Keratinocyte (primary cell): ENCODE data around the gene ZNF610. TPM values are rescaled to one million over a fixed set of nuclear protein-coding genes. Genes with fewer than 3 reads are reported as not detected.
A peak's percentile ranks its signal among the peaks of the same experiment; 100 is the strongest.

ENCODE experiments used
- DNase-seq: peaks from one replicate; pipeline ENCODE4 v3.0.0-alpha.2; 2011; ENCODE audit warnings: low read depth, missing footprints, low spot score
- FAIRE-seq: peaks from 2 replicates; lab custom pipeline; 2011; peaks lifted over from hg19 to GRCh38; lab: Jason Lieb, UNC
- H2AFZ ChIP-seq: 2 replicates; pipeline ENCODE4 v1.6.0; 2012; ENCODE audit warnings: low read length, control low read depth, inconsistent platforms; ENCODE audit not compliant: control insufficient read depth
- H3K27ac ChIP-seq: 2 replicates; pipeline ENCODE4 v1.5.1; 2011; ENCODE audit warnings: low read length; ENCODE audit not compliant: control insufficient read depth, insufficient read depth
- H3K27me3 ChIP-seq: 3 replicates; pipeline ENCODE4 v1.6.0; 2011; ENCODE audit warnings: low read length; ENCODE audit not compliant: control insufficient read depth, insufficient read depth; ENCODE audit errors: extremely low read depth
- H3K36me3 ChIP-seq, 2 experiments: 2 replicates in 1 of 2; 3 replicates in 1 of 2; pipeline ENCODE4 v1.5.1; 2011; ENCODE audit warnings: low read length in 2 of 2, mild to moderate bottlenecking in 1 of 2; ENCODE audit not compliant: control insufficient read depth in 2 of 2, insufficient read depth in 2 of 2; ENCODE audit errors: extremely low read depth in 1 of 2
- H3K4me1 ChIP-seq: 3 replicates; pipeline ENCODE4 v1.5.1; 2011; ENCODE audit warnings: low read length; ENCODE audit not compliant: control insufficient read depth, insufficient read depth; ENCODE audit errors: extremely low read depth
- H3K4me2 ChIP-seq: 3 replicates; pipeline ENCODE4 v1.6.0; 2011; ENCODE audit warnings: low read depth, low read length; ENCODE audit not compliant: control insufficient read depth, insufficient read depth; ENCODE audit errors: extremely low read depth
- H3K4me3 ChIP-seq, 3 experiments: fragments of 200-600 bp in 1 of 3; sonication (generic) in 1 of 3; 2 replicates in 2 of 3; 3 replicates in 1 of 3; pipeline ENCODE4 v1.5.1; 2011 to 2016; ENCODE audit warnings: low read length in 3 of 3, mild to moderate bottlenecking in 3 of 3, control low read depth in 2 of 3, inconsistent platforms in 1 of 3, low read depth in 1 of 3, mixed read lengths in 1 of 3, mixed run types in 1 of 3, moderate library complexity in 1 of 3; ENCODE audit not compliant: control insufficient read depth in 2 of 3, insufficient read depth in 2 of 3; ENCODE audit errors: extremely low read depth in 1 of 3
- H3K79me2 ChIP-seq: 2 replicates; pipeline ENCODE4 v1.6.0; 2012; ENCODE audit warnings: low read length; ENCODE audit not compliant: control insufficient read depth, insufficient read depth
- H3K9ac ChIP-seq: 3 replicates; pipeline ENCODE4 v1.6.0; 2011; ENCODE audit warnings: low read length; ENCODE audit not compliant: control insufficient read depth, insufficient read depth; ENCODE audit errors: extremely low read depth
- H3K9me1 ChIP-seq: 3 replicates; pipeline ENCODE4 v1.6.0; 2011; ENCODE audit warnings: low read length; ENCODE audit not compliant: control insufficient read depth, insufficient read depth; ENCODE audit errors: extremely low read depth
- H3K9me3 ChIP-seq: 2 replicates; pipeline ENCODE4 v1.5.1; 2012; ENCODE audit warnings: low read depth, low read length; ENCODE audit not compliant: control insufficient read depth
- H4K20me1 ChIP-seq: 3 replicates; pipeline ENCODE4 v1.6.0; 2011; ENCODE audit warnings: low read length; ENCODE audit not compliant: control insufficient read depth, insufficient read depth; ENCODE audit errors: extremely low read depth
- EZH2 ChIP-seq: IDR thresholded peaks from one replicate; pipeline ENCODE4 v1.6.1; 2012; ENCODE audit warnings: inconsistent platforms, mild to moderate bottlenecking, low read length, moderate library complexity
- dilution Hi-C: fragments of 300-500 bp; cut with MboI; formaldehyde crosslinking; loops from one replicate; pipeline ENCODE4 v1.7.0; 2020; ENCODE audit warnings: low sequenced_read_pairs; ENCODE audit not compliant: extremely low pct_ligation_motif_present
- polyA plus RNA-seq, 5 experiments: library from polyadenylated mRNA; depleted of rRNA in 3 of 5; stranded (reverse) in 3 of 5; stranded (forward) in 1 of 5; unstranded in 1 of 5; fragments of >200 nt; gene quantifications; 1 replicate in 1 of 5; 2 replicates in 3 of 5; 3 replicates in 1 of 5; pipeline versions ENCODE4 v1.2.1 to v1.2.3, GENCODE V29; 2011 to 2012; ENCODE audit warnings: missing spikeins in 2 of 5, low read depth in 1 of 5, low replicate concordance in 1 of 5
- TF ChIP-seq, protein P1 (sequence below), 3 experiments: IDR thresholded peaks in 1 of 3; conservative IDR thresholded peaks in 1 of 3; optimal IDR thresholded peaks in 1 of 3; 2 replicates in 2 of 3; 3 replicates in 1 of 3; pipeline versions ENCODE3 to v1.5.1; 2011; ENCODE audit warnings: low read length in 3 of 3, mild to moderate bottlenecking in 3 of 3, moderate library complexity in 2 of 3, control low read depth in 1 of 3, inconsistent platforms in 1 of 3; ENCODE audit not compliant: insufficient read depth in 2 of 3; ENCODE audit errors: extremely low read depth in 1 of 3

Gene ZNF610
- polyA plus RNA-seq, 1 donor (not counting 4 experiments of a cell fraction or from before 2014, with no cell fraction given): 1.8 TPM

DNA sequence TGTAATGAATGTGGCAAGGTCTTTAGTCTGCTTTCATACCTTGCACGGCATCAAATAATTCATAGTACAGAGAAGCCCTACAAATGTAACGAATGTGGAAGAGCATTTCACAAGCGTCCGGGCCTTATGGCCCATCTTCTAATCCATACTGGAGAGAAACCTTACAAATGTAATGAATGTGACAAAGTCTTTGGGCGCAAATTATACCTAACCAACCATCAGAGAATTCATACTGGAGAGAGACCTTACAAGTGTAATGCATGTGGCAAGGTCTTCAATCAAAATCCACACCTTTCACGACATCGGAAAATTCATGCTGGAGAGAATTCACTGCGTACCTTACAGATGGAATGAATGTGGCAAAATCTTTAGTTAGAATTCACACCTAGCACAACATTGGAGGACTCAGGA lies 30.4 kb downstream of the ZNF610 start:
- TF ChIP-seq, protein P1, sequence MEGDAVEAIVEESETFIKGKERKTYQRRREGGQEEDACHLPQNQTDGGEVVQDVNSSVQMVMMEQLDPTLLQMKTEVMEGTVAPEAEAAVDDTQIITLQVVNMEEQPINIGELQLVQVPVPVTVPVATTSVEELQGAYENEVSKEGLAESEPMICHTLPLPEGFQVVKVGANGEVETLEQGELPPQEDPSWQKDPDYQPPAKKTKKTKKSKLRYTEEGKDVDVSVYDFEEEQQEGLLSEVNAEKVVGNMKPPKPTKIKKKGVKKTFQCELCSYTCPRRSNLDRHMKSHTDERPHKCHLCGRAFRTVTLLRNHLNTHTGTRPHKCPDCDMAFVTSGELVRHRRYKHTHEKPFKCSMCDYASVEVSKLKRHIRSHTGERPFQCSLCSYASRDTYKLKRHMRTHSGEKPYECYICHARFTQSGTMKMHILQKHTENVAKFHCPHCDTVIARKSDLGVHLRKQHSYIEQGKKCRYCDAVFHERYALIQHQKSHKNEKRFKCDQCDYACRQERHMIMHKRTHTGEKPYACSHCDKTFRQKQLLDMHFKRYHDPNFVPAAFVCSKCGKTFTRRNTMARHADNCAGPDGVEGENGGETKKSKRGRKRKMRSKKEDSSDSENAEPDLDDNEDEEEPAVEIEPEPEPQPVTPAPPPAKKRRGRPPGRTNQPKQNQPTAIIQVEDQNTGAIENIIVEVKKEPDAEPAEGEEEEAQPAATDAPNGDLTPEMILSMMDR (optimal IDR thresholded peaks at IDR 0.05 in 1 of 3, IDR thresholded peaks at IDR 0.05 in 1 of 3, conservative IDR thresholded peaks at IDR 0.05 in 1 of 3; ENCODE audit: extremely low read depth in 1 of 3, insufficient read depth in 2 of 3, low read length in 3 of 3): no peak
- no peak for TF ChIP-seq EZH2
- dilution Hi-C loops: no loop called here
- peaks cover 17% of the 10 kb centered on the region for H3K9me3 ChIP-seq

GRCh38 chr19:52369559-52370340 lies 33.7 kb downstream of the ZNF610 start, which contains the start of gene ZNF880:
ZNF880 (plus strand) TSS chr19:52369923; CDS start chr19:52369966, 43 bp downstream.
- TF ChIP-seq, protein P1 (optimal IDR thresholded peaks at IDR 0.05 in 1 of 3, IDR thresholded peaks at IDR 0.05 in 1 of 3, conservative IDR thresholded peaks at IDR 0.05 in 1 of 3; ENCODE audit: extremely low read depth in 1 of 3, insufficient read depth in 2 of 3, low read length in 3 of 3): no peak
- TF ChIP-seq EZH2: no peak
- H3K9me3 ChIP-seq: peaks cover 17% of the 10 kb centered on the region

More for the DNA sequence above, 30.4 kb downstream of the ZNF610 start:
- no peak overlapping the region for H3K27ac ChIP-seq
- no peak overlapping the region for H2AFZ ChIP-seq
- no peak overlapping the region for H3K4me2 ChIP-seq
- no peak for DNase-seq
- peaks cover under 1% of the 10 kb centered on the region for H3K79me2 ChIP-seq
- no peaks in the 10 kb centered on the region for H3K9me1 ChIP-seq
- H3K4me1 ChIP-seq: no peaks in the 10 kb centered on the region
- H3K9ac ChIP-seq: no peak overlapping the region
- FAIRE-seq: no peak
- no peaks in the 10 kb centered on the region for H4K20me1 ChIP-seq
- no peaks in the 10 kb centered on the region for H3K27me3 ChIP-seq
- H3K36me3 ChIP-seq: no peaks in the 10 kb centered on the region
- no peak overlapping the region for H3K4me3 ChIP-seq

More at GRCh38 chr19:52369559-52370340, 33.7 kb downstream of the ZNF610 start, which contains the start of gene ZNF880:
- Histone ChIP-seq H3K9ac (peak within 1 kb of the TSS; percentile 96), H3K9me1 (no peaks in the 10 kb centered on the region), H3K27ac (peak within 1 kb of the TSS; percentile 95), H3K79me2 (peaks cover 2% of the 10 kb centered on the region), H3K4me3 (peak within 1 kb of the TSS; percentile 90 to 94 (median 92)), H2AFZ (peak within 1 kb of the TSS; percentile 97), H3K4me1 (no peaks in the 10 kb centered on the region), H3K4me2 (peak within 1 kb of the TSS; percentile 92), H3K27me3 (no peaks in the 10 kb centered on the region), H4K20me1 (no peaks in the 10 kb centered on the region), H3K36me3 (peaks cover 4 to 6% of the 10 kb centered on the region in 2 experiments)
- peak; percentile 71 for FAIRE-seq
- dilution Hi-C loops: no loop called here
- peak; percentile 35 for DNase-seq
